ENCODE data around the gene RGS3.

RGS3 gene

GRCh38 chr9:113590991-113591898, 127.7 kb downstream of the RGS3 start:
- peak; percentile 37 for DNase-seq

- no peak for DNase-seq
These were observed 128.5 kb downstream of the RGS3 start for GRCh38 chr9:113591899-113592625.

GRCh38 chr9:113592876-113593575, 129.5 kb downstream of the RGS3 start:
- no peak for DNase-seq

GRCh38 chr9:113593682-113594281, 130.3 kb downstream of the RGS3 start:
- peak; percentile 39 for DNase-seq

GRCh38 chr9:113594484-113595299, 131.2 kb downstream of the RGS3 start:
- no peak for DNase-seq

GRCh38 chr9:113596616-113597320, 133.2 kb downstream of the RGS3 start:
- DNase-seq, result no peak

- DNase-seq, result no peak
These were observed 134.1 kb downstream of the RGS3 start for GRCh38 chr9:113597390-113598241.

GRCh38 chr9:113598451-113598850, 134.9 kb downstream of the RGS3 start:
- DNase-seq, result no peak

GRCh38 chr9:113598883-113599282, 135.4 kb downstream of the RGS3 start:
- DNase-seq, result no peak

GRCh38 chr9:113599646-113600022, 136.1 kb downstream of the RGS3 start:
- peak; percentile 34 for DNase-seq

- no peak for DNase-seq
These were observed 136.7 kb downstream of the RGS3 start for GRCh38 chr9:113600023-113600823.

GRCh38 chr9:113600871-113601614, 137.5 kb downstream of the RGS3 start:
- DNase-seq, result peak; percentile 82

- no peak for DNase-seq
These were observed 138.1 kb downstream of the RGS3 start for GRCh38 chr9:113601656-113602055.

GRCh38 chr9:113602126-113603047, 138.9 kb downstream of the RGS3 start:
- DNase-seq, result peak; percentile 98

- no peak for DNase-seq
These were observed 139.5 kb downstream of the RGS3 start for GRCh38 chr9:113603048-113603375.

- peak; percentile 62 for DNase-seq
These were observed 140.2 kb downstream of the RGS3 start for GRCh38 chr9:113603773-113604172.

- DNase-seq, result no peak
These were observed 140.9 kb downstream of the RGS3 start for GRCh38 chr9:113604393-113604792.

- no peak for DNase-seq
These were observed 143.0 kb downstream of the RGS3 start for GRCh38 chr9:113606510-113606909.

All from NCI-H2171 treated with DMSO at 0.1 percent for 48 hours (cell line).